ENCODE measurements around the gene DMP1. TPM values are rescaled to one million over a fixed set of nuclear protein-coding genes. Genes with fewer than 3 reads are reported as not detected.
A peak's percentile ranks its signal among the peaks of the same experiment; 100 is the strongest.

DMP1 gene
- total RNA-seq, 4 donors from 2014 or later = 0.11 TPM; not detected in 3

- Histone ChIP-seq H3K27ac (no peak overlapping the region), H3K36me3 (no peaks in the 10 kb centered on the region), H3K9me3 (no peaks in the 10 kb centered on the region), H3K27me3 (no peaks in the 10 kb centered on the region), H3K4me1 (peaks cover 0 to 5% of the 10 kb centered on the region in 2 donors), H3K4me3 (no peak overlapping the region)
- DNase-seq = no peak
- intact Hi-C loops (cut with DNase I; ENCODE audit: low total_unique reads) (no loop called here), in situ Hi-C loops (cut with MboI; ENCODE audit: low sequenced_read_pairs in 4 of 4) (no loop called here)
- ATAC-seq = no peak
- TF ChIP-seq, protein P1, sequence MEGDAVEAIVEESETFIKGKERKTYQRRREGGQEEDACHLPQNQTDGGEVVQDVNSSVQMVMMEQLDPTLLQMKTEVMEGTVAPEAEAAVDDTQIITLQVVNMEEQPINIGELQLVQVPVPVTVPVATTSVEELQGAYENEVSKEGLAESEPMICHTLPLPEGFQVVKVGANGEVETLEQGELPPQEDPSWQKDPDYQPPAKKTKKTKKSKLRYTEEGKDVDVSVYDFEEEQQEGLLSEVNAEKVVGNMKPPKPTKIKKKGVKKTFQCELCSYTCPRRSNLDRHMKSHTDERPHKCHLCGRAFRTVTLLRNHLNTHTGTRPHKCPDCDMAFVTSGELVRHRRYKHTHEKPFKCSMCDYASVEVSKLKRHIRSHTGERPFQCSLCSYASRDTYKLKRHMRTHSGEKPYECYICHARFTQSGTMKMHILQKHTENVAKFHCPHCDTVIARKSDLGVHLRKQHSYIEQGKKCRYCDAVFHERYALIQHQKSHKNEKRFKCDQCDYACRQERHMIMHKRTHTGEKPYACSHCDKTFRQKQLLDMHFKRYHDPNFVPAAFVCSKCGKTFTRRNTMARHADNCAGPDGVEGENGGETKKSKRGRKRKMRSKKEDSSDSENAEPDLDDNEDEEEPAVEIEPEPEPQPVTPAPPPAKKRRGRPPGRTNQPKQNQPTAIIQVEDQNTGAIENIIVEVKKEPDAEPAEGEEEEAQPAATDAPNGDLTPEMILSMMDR (IDR thresholded peaks at IDR 0.05 in 4 of 5, conservative IDR thresholded peaks at IDR 0.05 in 1 of 5) = no peak
- no peak for TF ChIP-seq POLR2A (IDR thresholded peaks at IDR 0.05)
Observed at GRCh38 chr4:87616268-87616667, 33.8 kb upstream of the DMP1 start.

DNA sequence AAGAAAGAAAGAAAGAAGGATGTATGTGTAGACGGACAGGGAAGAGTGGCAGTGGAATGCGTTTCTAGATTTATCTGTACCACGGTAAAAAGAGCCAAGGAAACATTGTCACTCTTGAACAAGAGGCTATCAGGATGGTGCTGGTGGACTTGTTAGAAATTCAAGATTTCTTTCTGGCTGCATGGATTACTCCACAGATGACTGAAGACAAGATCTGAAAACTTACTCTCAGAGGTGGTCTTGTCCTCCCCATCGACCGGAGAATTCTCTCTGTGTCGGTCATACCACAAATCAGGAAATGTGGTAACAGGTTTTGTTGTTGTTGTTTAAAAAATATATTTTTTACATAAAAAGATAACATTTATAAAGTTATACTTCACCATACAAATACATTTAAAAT is 30.0 kb upstream of the DMP1 start:
- Histone ChIP-seq H3K4me3 (peak overlapping the region in 3 of 4 donors; percentile 5 to 18 (median 8)), H3K27me3 (no peaks in the 10 kb centered on the region), H3K36me3 (no peaks in the 10 kb centered on the region), H3K4me1 (peaks cover 0 to 7% of the 10 kb centered on the region in 2 donors), H3K27ac (peak overlapping the region; percentile 59 to 73 (median 62)), H3K9me3 (no peaks in the 10 kb centered on the region)
- intact Hi-C loops (cut with DNase I; ENCODE audit: low total_unique reads) = no loop called here
- in situ Hi-C loops (cut with MboI; ENCODE audit: low sequenced_read_pairs in 4 of 4) = no loop called here
- peak in 1 of 2 donors; percentile 21 for ATAC-seq
- TF ChIP-seq, protein P1 (IDR thresholded peaks at IDR 0.05 in 4 of 5, conservative IDR thresholded peaks at IDR 0.05 in 1 of 5) = no peak
- TF ChIP-seq POLR2A (IDR thresholded peaks at IDR 0.05) = no peak
- DNase-seq = no peak

DNA sequence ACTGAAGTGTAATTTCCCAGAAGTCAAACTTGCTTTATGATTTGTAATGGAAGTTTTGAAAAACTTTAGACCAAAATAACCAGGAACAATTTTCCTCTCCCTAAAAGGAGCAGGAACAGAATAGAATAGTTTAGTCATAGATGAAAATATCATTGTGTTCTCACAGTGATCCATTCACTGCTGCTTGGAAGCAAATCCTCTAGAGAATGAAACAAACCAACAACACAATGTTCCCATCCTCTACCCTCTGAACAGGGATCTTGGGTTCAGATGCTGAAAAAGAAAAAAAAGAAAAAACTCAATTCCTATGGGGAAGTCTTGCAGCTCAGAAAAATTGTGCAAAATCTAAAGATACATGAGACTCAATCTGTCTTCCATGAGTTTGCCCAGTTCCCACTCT is 29.6 kb upstream of the DMP1 start:
- Histone ChIP-seq H3K4me1 (peaks cover 0 to 7% of the 10 kb centered on the region in 2 donors), H3K36me3 (no peaks in the 10 kb centered on the region), H3K4me3 (peak overlapping the region in 2 of 4 donors; percentile 8 to 18), H3K9me3 (no peaks in the 10 kb centered on the region), H3K27me3 (no peaks in the 10 kb centered on the region), H3K27ac (peak overlapping the region; percentile 60 to 78 (median 64))
- TF ChIP-seq, protein P1 (IDR thresholded peaks at IDR 0.05 in 4 of 5, conservative IDR thresholded peaks at IDR 0.05 in 1 of 5) = no peak
- peak in 1 of 2 donors; percentile 32 for TF ChIP-seq POLR2A (IDR thresholded peaks at IDR 0.05)
- in situ Hi-C loops (cut with MboI; ENCODE audit: low sequenced_read_pairs in 4 of 4) (no loop called here), intact Hi-C loops (cut with DNase I; ENCODE audit: low total_unique reads) (no loop called here)
- ATAC-seq = peak; percentile 90 to 93
- no peak for DNase-seq

DNA sequence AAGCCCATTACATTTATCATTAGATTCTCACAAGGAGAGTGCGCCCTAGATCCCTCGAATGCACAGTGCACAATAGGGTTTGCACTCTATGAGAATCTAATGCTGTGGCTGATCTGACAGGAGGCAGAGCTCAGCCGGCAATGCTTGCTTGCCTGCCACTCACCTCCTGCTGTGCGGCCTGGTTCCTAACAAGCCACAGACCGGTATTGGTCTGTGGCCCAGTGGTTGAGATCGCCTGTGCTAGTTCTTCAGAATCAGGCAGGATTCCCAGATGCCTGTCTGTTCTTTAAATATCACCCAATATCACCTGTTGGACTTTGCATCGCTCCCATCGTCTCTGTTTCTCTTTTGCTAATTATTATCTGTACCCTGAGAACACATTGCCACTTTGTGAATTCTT is 27.8 kb upstream of the DMP1 start:
- H3K4me3 ChIP-seq = no peak overlapping the region
- in situ Hi-C loops (cut with MboI; ENCODE audit: low sequenced_read_pairs in 4 of 4) (no loop called here), intact Hi-C loops (cut with DNase I; ENCODE audit: low total_unique reads) (no loop called here)
- no peaks in the 10 kb centered on the region for H3K9me3 ChIP-seq
- H3K27me3 ChIP-seq = no peaks in the 10 kb centered on the region
- H3K36me3 ChIP-seq = no peaks in the 10 kb centered on the region
- ATAC-seq (no peak), DNase-seq (no peak)
- peaks cover 0 to 7% of the 10 kb centered on the region in 2 donors for H3K4me1 ChIP-seq
- H3K27ac ChIP-seq = peak overlapping the region; percentile 2 to 78 (median 63)
- TF ChIP-seq POLR2A (IDR thresholded peaks at IDR 0.05) = no peak
- TF ChIP-seq, protein P1 (IDR thresholded peaks at IDR 0.05 in 4 of 5, conservative IDR thresholded peaks at IDR 0.05 in 1 of 5) = no peak

- TF ChIP-seq POLR2A (IDR thresholded peaks at IDR 0.05) = no peak
- TF ChIP-seq, protein P1 (IDR thresholded peaks at IDR 0.05 in 4 of 5, conservative IDR thresholded peaks at IDR 0.05 in 1 of 5) = no peak
- H3K36me3 ChIP-seq = no peaks in the 10 kb centered on the region
- in situ Hi-C loops (cut with MboI; ENCODE audit: low sequenced_read_pairs in 4 of 4) = no loop called here
Observed at GRCh38 chr4:87624698-87625097, 25.4 kb upstream of the DMP1 start.

More at GRCh38 chr4:87624698-87625097, 25.4 kb upstream of the DMP1 start:
- peaks cover 0 to 7% of the 10 kb centered on the region in 2 donors for H3K4me1 ChIP-seq
- H3K9me3 ChIP-seq = no peaks in the 10 kb centered on the region
- no peak overlapping the region for H3K4me3 ChIP-seq
- H3K27me3 ChIP-seq = no peaks in the 10 kb centered on the region
- intact Hi-C loops (cut with DNase I; ENCODE audit: low total_unique reads) = no loop called here
- no peak for ATAC-seq
- no peak overlapping the region for H3K27ac ChIP-seq
- DNase-seq = no peak
